Measurements from ENCODE around the gene DYNLRB1. TPM values are rescaled to one million over a fixed set of nuclear protein-coding genes. Genes with fewer than 3 reads are reported as not detected.

DYNLRB1 gene
- total and polyA plus RNA-seq, 2 of the 13 experiments (the other 11 are each of a cell fraction or from before 2014, with no cell fraction given): 140 to 244 TPM

DNA sequence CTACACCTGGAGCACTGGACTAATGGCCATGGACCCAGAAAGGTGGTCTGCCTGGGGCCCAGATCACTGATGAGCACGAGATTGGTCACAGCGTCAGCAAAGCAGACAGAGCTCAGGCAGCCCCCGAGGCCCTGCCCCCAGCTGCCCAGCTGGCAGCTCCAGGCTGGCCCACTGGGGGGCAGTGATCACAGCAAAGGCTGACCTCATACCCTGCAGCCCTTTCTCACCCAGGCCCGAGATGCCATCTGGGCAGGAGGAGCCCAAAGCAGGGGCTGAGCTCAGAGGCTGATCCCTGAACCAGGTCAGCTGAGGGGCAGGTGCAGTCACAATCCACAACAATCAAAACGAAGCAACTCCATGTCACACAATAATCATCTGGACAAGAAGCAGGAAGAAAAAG lies 46.4 kb downstream of the DYNLRB1 start (continued):
- TF ChIP-seq FLYWCH1 (CRISPR knock-in tag; IDR thresholded peaks at IDR 0.05): no peak
- TF ChIP-seq ZBTB8A (CRISPR knock-in tag; IDR thresholded peaks at IDR 0.05; ENCODE audit: borderline replicate concordance, low read depth): no peak
- peak; percentile 41; the same call in 1 of the 2 replicates for TF ChIP-seq ZNF768 (CRISPR knock-in tag; IDR thresholded peaks at IDR 0.05)
- TF ChIP-seq, protein P1, sequence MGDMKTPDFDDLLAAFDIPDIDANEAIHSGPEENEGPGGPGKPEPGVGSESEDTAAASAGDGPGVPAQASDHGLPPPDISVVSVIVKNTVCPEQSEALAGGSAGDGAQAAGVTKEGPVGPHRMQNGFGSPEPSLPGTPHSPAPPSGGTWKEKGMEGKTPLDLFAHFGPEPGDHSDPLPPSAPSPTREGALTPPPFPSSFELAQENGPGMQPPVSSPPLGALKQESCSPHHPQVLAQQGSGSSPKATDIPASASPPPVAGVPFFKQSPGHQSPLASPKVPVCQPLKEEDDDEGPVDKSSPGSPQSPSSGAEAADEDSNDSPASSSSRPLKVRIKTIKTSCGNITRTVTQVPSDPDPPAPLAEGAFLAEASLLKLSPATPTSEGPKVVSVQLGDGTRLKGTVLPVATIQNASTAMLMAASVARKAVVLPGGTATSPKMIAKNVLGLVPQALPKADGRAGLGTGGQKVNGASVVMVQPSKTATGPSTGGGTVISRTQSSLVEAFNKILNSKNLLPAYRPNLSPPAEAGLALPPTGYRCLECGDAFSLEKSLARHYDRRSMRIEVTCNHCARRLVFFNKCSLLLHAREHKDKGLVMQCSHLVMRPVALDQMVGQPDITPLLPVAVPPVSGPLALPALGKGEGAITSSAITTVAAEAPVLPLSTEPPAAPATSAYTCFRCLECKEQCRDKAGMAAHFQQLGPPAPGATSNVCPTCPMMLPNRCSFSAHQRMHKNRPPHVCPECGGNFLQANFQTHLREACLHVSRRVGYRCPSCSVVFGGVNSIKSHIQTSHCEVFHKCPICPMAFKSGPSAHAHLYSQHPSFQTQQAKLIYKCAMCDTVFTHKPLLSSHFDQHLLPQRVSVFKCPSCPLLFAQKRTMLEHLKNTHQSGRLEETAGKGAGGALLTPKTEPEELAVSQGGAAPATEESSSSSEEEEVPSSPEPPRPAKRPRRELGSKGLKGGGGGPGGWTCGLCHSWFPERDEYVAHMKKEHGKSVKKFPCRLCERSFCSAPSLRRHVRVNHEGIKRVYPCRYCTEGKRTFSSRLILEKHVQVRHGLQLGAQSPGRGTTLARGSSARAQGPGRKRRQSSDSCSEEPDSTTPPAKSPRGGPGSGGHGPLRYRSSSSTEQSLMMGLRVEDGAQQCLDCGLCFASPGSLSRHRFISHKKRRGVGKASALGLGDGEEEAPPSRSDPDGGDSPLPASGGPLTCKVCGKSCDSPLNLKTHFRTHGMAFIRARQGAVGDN (CRISPR knock-in tag; IDR thresholded peaks at IDR 0.05): peak; percentile 52; the same call in 1 of the 2 replicates
- no peak for TF ChIP-seq SIX1 (CRISPR knock-in tag; IDR thresholded peaks at IDR 0.05; ENCODE audit: borderline replicate concordance)
- peak; percentile 25; the same call in 1 of the 2 replicates for TF ChIP-seq GABPB1 (CRISPR knock-in tag; IDR thresholded peaks at IDR 0.05)
- TF ChIP-seq, protein P2, sequence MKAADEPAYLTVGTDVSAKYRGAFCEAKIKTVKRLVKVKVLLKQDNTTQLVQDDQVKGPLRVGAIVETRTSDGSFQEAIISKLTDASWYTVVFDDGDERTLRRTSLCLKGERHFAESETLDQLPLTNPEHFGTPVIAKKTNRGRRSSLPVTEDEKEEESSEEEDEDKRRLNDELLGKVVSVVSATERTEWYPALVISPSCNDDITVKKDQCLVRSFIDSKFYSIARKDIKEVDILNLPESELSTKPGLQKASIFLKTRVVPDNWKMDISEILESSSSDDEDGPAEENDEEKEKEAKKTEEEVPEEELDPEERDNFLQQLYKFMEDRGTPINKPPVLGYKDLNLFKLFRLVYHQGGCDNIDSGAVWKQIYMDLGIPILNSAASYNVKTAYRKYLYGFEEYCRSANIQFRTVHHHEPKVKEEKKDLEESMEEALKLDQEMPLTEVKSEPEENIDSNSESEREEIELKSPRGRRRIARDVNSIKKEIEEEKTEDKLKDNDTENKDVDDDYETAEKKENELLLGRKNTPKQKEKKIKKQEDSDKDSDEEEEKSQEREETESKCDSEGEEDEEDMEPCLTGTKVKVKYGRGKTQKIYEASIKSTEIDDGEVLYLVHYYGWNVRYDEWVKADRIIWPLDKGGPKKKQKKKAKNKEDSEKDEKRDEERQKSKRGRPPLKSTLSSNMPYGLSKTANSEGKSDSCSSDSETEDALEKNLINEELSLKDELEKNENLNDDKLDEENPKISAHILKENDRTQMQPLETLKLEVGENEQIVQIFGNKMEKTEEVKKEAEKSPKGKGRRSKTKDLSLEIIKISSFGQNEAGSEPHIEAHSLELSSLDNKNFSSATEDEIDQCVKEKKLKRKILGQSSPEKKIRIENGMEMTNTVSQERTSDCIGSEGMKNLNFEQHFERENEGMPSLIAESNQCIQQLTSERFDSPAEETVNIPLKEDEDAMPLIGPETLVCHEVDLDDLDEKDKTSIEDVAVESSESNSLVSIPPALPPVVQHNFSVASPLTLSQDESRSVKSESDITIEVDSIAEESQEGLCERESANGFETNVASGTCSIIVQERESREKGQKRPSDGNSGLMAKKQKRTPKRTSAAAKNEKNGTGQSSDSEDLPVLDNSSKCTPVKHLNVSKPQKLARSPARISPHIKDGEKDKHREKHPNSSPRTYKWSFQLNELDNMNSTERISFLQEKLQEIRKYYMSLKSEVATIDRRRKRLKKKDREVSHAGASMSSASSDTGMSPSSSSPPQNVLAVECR (CRISPR knock-in tag; IDR thresholded peaks at IDR 0.05; ENCODE audit: borderline replicate concordance): no peak
- peak; percentile 80 for TF ChIP-seq RAD21 (CRISPR knock-in tag; IDR thresholded peaks at IDR 0.05)
- no peak for TF ChIP-seq ZFP37 (CRISPR knock-in tag; IDR thresholded peaks at IDR 0.05; ENCODE audit: borderline replicate concordance)

Measured in HepG2 (cell line).